A673 (cell line): Measurements from ENCODE around the gene LSM4.

Source experiments
- CTCF ChIP-seq: fragments of 300-800, 200-600 bp; sonication (generic); conservative IDR thresholded peaks from 2 replicates; pipeline ENCODE4 v1.5.1; 2017; ENCODE audit warnings: low read depth, mild to moderate bottlenecking, antibody characterized with exemption, low read length, moderate library complexity, mixed read lengths
- EZH2 ChIP-seq: fragments of 200-600 bp; sonication (generic); IDR thresholded peaks from 2 replicates; pipeline ENCODE4 v1.6.1; 2017; ENCODE audit warnings: borderline replicate concordance, low read depth, mild to moderate bottlenecking, mixed read lengths, antibody characterized with exemption, low read length; ENCODE audit not compliant: poor library complexity, severe bottlenecking

GRCh38 chr19:18306209-18306887, 16.5 kb downstream of the LSM4 start:
- TF ChIP-seq CTCF (no peak), EZH2 (no peak)
